Measurements from ENCODE around the gene GALNT17.

- TF ChIP-seq CTCF (IDR thresholded peaks at IDR 0.05) (no peak), POLR2A (IDR thresholded peaks at IDR 0.05) (no peak)
Measured at GRCh38 chr7:71144963-71145362, 13.0 kb downstream of the GALNT17 start.

All from prostate gland (tissue), 2 donors.